Neural cell (in vitro differentiated cells): Measurements from ENCODE around the gene CAPN8. TPM values are rescaled to one million over a fixed set of nuclear protein-coding genes. Genes with fewer than 3 reads are reported as not detected.

ENCODE experiments used
- H2AFZ ChIP-seq: fragments of 200-600, 300-800 bp; sonication (generic), shearing (Covaris generic); 2 replicates; pipeline ENCODE4 v1.6.0; 2014; ENCODE audit warnings: low read depth, mild to moderate bottlenecking, antibody characterized with exemption, low read length, moderate library complexity
- H3F3A ChIP-seq: fragments of 200-600 bp; shearing (Covaris generic); 2 replicates; pipeline ENCODE4 v1.6.1; 2016; ENCODE audit warnings: mild to moderate bottlenecking, moderate library complexity, mixed read lengths, antibody characterized with exemption, low read length; ENCODE audit not compliant: insufficient read depth, poor library complexity, severe bottlenecking
- H3K27ac ChIP-seq: fragments of 200-600, 300-800 bp; sonication (generic), shearing (Covaris generic); 2 replicates; pipeline ENCODE4 v1.5.1; 2014; ENCODE audit warnings: mild to moderate bottlenecking, low read length, moderate library complexity
- H3K27me3 ChIP-seq: fragments of 300-800, 200-600 bp; sonication (generic), shearing (Covaris generic); 2 replicates; pipeline ENCODE4 v1.6.0; 2014; ENCODE audit warnings: mild to moderate bottlenecking, low read depth, low read length, moderate library complexity; ENCODE audit not compliant: insufficient read depth
- H3K36me3 ChIP-seq: fragments of 300-800, 200-600 bp; sonication (generic), shearing (Covaris generic); 2 replicates; pipeline ENCODE4 v1.5.1; 2014; ENCODE audit warnings: mild to moderate bottlenecking, antibody characterized with exemption, low read length, moderate library complexity; ENCODE audit not compliant: insufficient read depth
- H3K4me2 ChIP-seq: fragments of 300-800, 200-600 bp; sonication (generic), shearing (Covaris generic); 2 replicates; pipeline ENCODE4 v1.6.0; 2014; ENCODE audit warnings: mild to moderate bottlenecking, low read length
- H3K4me3 ChIP-seq: fragments of 300-800, 200-600 bp; sonication (generic), shearing (Covaris generic); 2 replicates; pipeline ENCODE4 v1.5.1; 2014; ENCODE audit warnings: mild to moderate bottlenecking, low read length, moderate library complexity
- H3K79me2 ChIP-seq: fragments of 200-600 bp; shearing (Covaris generic); replicated peaks from 2 replicates; pipeline ENCODE4 v1.6.0; 2014; ENCODE audit warnings: mild to moderate bottlenecking, low read length, moderate library complexity; ENCODE audit not compliant: insufficient read depth
- H3K9ac ChIP-seq: fragments of 300-800, 200-600 bp; sonication (generic), shearing (Covaris generic); 2 replicates; pipeline ENCODE4 v1.6.1; 2016; ENCODE audit warnings: mild to moderate bottlenecking, low read length, mixed read lengths
- H3K9me2 ChIP-seq: fragments of 200-600 bp; shearing (Covaris generic); 2 replicates; pipeline ENCODE4 v1.6.1; 2016; ENCODE audit warnings: mild to moderate bottlenecking, low read length, mixed read lengths; ENCODE audit not compliant: insufficient read depth
- H3K9me3 ChIP-seq: fragments of 200-600, 300-800 bp; sonication (generic), shearing (Covaris generic); 2 replicates; pipeline ENCODE4 v1.6.1; 2016; ENCODE audit warnings: mild to moderate bottlenecking, mixed run types, low read length, moderate library complexity, mixed read lengths
- H4K20me1 ChIP-seq: fragments of 200-600 bp; shearing (Covaris generic); 2 replicates; pipeline ENCODE4 v1.6.1; 2016; ENCODE audit warnings: mild to moderate bottlenecking, mixed run types; ENCODE audit not compliant: insufficient read depth
- EP300 ChIP-seq: fragments of 450-650 bp; conservative IDR thresholded peaks from 2 replicates; pipeline ENCODE4 v1.6.1; 2014; ENCODE audit warnings: antibody characterized with exemption, mild to moderate bottlenecking, moderate library complexity; ENCODE audit not compliant: poor library complexity, severe bottlenecking
- EZH2 ChIP-seq: fragments of 200-600, 300-800 bp; shearing (Covaris generic), sonication (generic); IDR thresholded peaks from 2 replicates; pipeline ENCODE4 v1.6.1; 2014; ENCODE audit warnings: antibody characterized with exemption, low read length, borderline replicate concordance, mild to moderate bottlenecking; ENCODE audit not compliant: insufficient read depth, poor library complexity, severe bottlenecking
- MXI1 ChIP-seq: fragments of 450-650 bp; conservative IDR thresholded peaks from 2 replicates; pipeline ENCODE4 v1.6.1; 2014; ENCODE audit warnings: antibody characterized with exemption, mild to moderate bottlenecking; ENCODE audit not compliant: poor library complexity, severe bottlenecking
- POLR2AphosphoS5 ChIP-seq: IDR thresholded peaks from 2 replicates; pipeline ENCODE4 v1.6.1; 2012
- RAD21 ChIP-seq: fragments of 450-650 bp; conservative IDR thresholded peaks from 2 replicates; pipeline ENCODE4 v1.6.1; 2014; ENCODE audit warnings: antibody characterized with exemption, mild to moderate bottlenecking, moderate library complexity
- REST ChIP-seq: IDR thresholded peaks from 2 replicates; pipeline ENCODE4 v1.6.1; 2012; ENCODE audit warnings: borderline replicate concordance
- SMC3 ChIP-seq: fragments of 450-650 bp; conservative IDR thresholded peaks from 2 replicates; pipeline ENCODE4 v1.6.1; 2014; ENCODE audit warnings: antibody characterized with exemption, mild to moderate bottlenecking, moderate library complexity; ENCODE audit not compliant: poor library complexity
- TAF1 ChIP-seq: IDR thresholded peaks from 2 replicates; pipeline ENCODE4 v1.6.1; 2012; ENCODE audit warnings: low read depth
- polyA plus RNA-seq: library from polyadenylated mRNA; depleted of rRNA; stranded (reverse); fragments of >200 nt; gene quantifications from 2 replicates; pipeline ENCODE4 v1.2.3, GENCODE V29; 2014
- TF ChIP-seq, protein P1 (sequence below): fragments of 450-650 bp; IDR thresholded peaks from 2 replicates; pipeline ENCODE4 v1.5.1; 2014; ENCODE audit warnings: antibody characterized with exemption, mild to moderate bottlenecking, moderate library complexity; ENCODE audit not compliant: poor library complexity, severe bottlenecking

Gene CAPN8
- polyA plus RNA-seq, 1 donor from 2014 or later = not detected

GRCh38 chr1:223707256-223708000 lies 41.9 kb upstream of the CAPN8 start:
- Histone ChIP-seq H3K9me3 (no peaks in the 10 kb centered on the region), H3K27me3 (no peaks in the 10 kb centered on the region), H2AFZ (no peak overlapping the region), H3K9me2 (no peaks in the 10 kb centered on the region), H3K4me3 (no peak overlapping the region), H3K79me2 (peaks cover 6% of the 10 kb centered on the region), H3K27ac (no peak overlapping the region), H3F3A (no peaks in the 10 kb centered on the region), H3K9ac (no peak overlapping the region), H3K36me3 (no peaks in the 10 kb centered on the region), H4K20me1 (no peaks in the 10 kb centered on the region), H3K4me2 (no peak overlapping the region)
- no peak for TF ChIP-seq EP300
- TF ChIP-seq, protein P1, sequence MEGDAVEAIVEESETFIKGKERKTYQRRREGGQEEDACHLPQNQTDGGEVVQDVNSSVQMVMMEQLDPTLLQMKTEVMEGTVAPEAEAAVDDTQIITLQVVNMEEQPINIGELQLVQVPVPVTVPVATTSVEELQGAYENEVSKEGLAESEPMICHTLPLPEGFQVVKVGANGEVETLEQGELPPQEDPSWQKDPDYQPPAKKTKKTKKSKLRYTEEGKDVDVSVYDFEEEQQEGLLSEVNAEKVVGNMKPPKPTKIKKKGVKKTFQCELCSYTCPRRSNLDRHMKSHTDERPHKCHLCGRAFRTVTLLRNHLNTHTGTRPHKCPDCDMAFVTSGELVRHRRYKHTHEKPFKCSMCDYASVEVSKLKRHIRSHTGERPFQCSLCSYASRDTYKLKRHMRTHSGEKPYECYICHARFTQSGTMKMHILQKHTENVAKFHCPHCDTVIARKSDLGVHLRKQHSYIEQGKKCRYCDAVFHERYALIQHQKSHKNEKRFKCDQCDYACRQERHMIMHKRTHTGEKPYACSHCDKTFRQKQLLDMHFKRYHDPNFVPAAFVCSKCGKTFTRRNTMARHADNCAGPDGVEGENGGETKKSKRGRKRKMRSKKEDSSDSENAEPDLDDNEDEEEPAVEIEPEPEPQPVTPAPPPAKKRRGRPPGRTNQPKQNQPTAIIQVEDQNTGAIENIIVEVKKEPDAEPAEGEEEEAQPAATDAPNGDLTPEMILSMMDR = no peak
- TF ChIP-seq MXI1 = no peak
- TF ChIP-seq RAD21 = no peak
- no peak for TF ChIP-seq POLR2AphosphoS5
- no peak for TF ChIP-seq SMC3
- TF ChIP-seq TAF1 = no peak
- TF ChIP-seq REST = no peak
- no peak for TF ChIP-seq EZH2

GRCh38 chr1:223706077-223706973 lies 40.8 kb upstream of the CAPN8 start:
- Histone ChIP-seq H3K9ac (no peak overlapping the region), H3K79me2 (no peaks in the 10 kb centered on the region), H3K4me3 (no peak overlapping the region), H2AFZ (no peak overlapping the region), H3K4me2 (no peak overlapping the region), H3K36me3 (no peaks in the 10 kb centered on the region), H3F3A (no peaks in the 10 kb centered on the region), H4K20me1 (no peaks in the 10 kb centered on the region), H3K27me3 (no peaks in the 10 kb centered on the region), H3K9me3 (no peaks in the 10 kb centered on the region), H3K27ac (no peak overlapping the region), H3K9me2 (no peaks in the 10 kb centered on the region)
- TF ChIP-seq MXI1 (no peak), REST (no peak), TAF1 (no peak), EZH2 (no peak), SMC3 (no peak), EP300 (no peak), POLR2AphosphoS5 (no peak), RAD21 (no peak)
- TF ChIP-seq, protein P1 = no peak
